Osteoblast (primary cell): ENCODE results near the gene OR5M8. TPM values are rescaled to one million over a fixed set of nuclear protein-coding genes. Genes with fewer than 3 reads are reported as not detected.

Source experiments
- DNase-seq: peaks from one replicate; pipeline ENCODE4 v3.0.0; 2011; ENCODE audit warnings: low spot score, mixed read lengths; ENCODE audit not compliant: insufficient read length; ENCODE audit errors: missing footprints
- H2AFZ ChIP-seq: 2 replicates; pipeline ENCODE4 v1.6.0; 2011; ENCODE audit warnings: mild to moderate bottlenecking, low read length
- H3K27ac ChIP-seq: 2 replicates; pipeline ENCODE4 v1.5.1; 2011; ENCODE audit warnings: mild to moderate bottlenecking, low read depth, low read length, moderate library complexity
- H3K27me3 ChIP-seq: 2 replicates; pipeline ENCODE4 v1.6.0; 2012; ENCODE audit warnings: mild to moderate bottlenecking, control low read depth, inconsistent platforms, low read length, moderate library complexity; ENCODE audit not compliant: insufficient read depth
- H3K36me3 ChIP-seq: 2 replicates; pipeline ENCODE4 v1.5.1; 2011; ENCODE audit warnings: mild to moderate bottlenecking, low read length, control low read depth, moderate library complexity; ENCODE audit not compliant: insufficient read depth
- H3K4me1 ChIP-seq: 2 replicates; pipeline ENCODE4 v1.5.1; 2011; ENCODE audit warnings: mild to moderate bottlenecking, low read length, control low read depth, moderate library complexity; ENCODE audit not compliant: insufficient read depth
- H3K4me2 ChIP-seq: 2 replicates; pipeline ENCODE4 v1.6.0; 2011; ENCODE audit warnings: mild to moderate bottlenecking, low read length; ENCODE audit not compliant: insufficient read depth
- H3K4me3 ChIP-seq: fragments of 200-600 bp; sonication (generic); 3 replicates; pipeline ENCODE4 v1.5.1; 2012; ENCODE audit warnings: mild to moderate bottlenecking, low read length, inconsistent platforms; ENCODE audit not compliant: insufficient read depth
- H3K79me2 ChIP-seq: 2 replicates; pipeline ENCODE4 v1.6.0; 2012; ENCODE audit warnings: mild to moderate bottlenecking, low read length, control low read depth, inconsistent platforms; ENCODE audit not compliant: insufficient read depth
- H3K9me3 ChIP-seq: 2 replicates; pipeline ENCODE4 v1.5.1; 2011; ENCODE audit warnings: low read depth, low read length, control low read depth
- H4K20me1 ChIP-seq: 2 replicates; pipeline ENCODE4 v1.6.0; 2012; ENCODE audit warnings: mild to moderate bottlenecking, low read length, control low read depth; ENCODE audit not compliant: insufficient read depth
- CTCF ChIP-seq: IDR thresholded peaks from 2 replicates; pipeline ENCODE4 v1.5.1; 2011; ENCODE audit warnings: mild to moderate bottlenecking, low read depth, low read length, moderate library complexity; ENCODE audit errors: extremely low read depth
- total RNA-seq: library from RNA; depleted of rRNA; stranded (reverse); fragments of >200 nt; gene quantifications from 2 replicates; pipeline ENCODE4 v1.2.3, GENCODE V29; 2012

The OR5M8 gene
- total RNA-seq, 1 donor = not detected

- Histone ChIP-seq H3K4me1 (no peaks in the 10 kb centered on the region), H3K79me2 (no peaks in the 10 kb centered on the region), H3K4me2 (no peak overlapping the region), H3K4me3 (no peak overlapping the region), H3K9me3 (no peaks in the 10 kb centered on the region), H3K27ac (no peak overlapping the region), H2AFZ (no peak overlapping the region), H3K36me3 (no peaks in the 10 kb centered on the region), H3K27me3 (no peaks in the 10 kb centered on the region), H4K20me1 (no peaks in the 10 kb centered on the region)
- no peak for TF ChIP-seq CTCF
- DNase-seq = no peak
These were observed 22.1 kb upstream of the OR5M8 start for GRCh38 chr11:56513280-56513679.

- DNase-seq = no peak
- TF ChIP-seq CTCF = no peak
- no peak overlapping the region for H3K4me3 ChIP-seq
- no peaks in the 10 kb centered on the region for H4K20me1 ChIP-seq
- no peak overlapping the region for H3K27ac ChIP-seq
- H3K4me1 ChIP-seq = no peaks in the 10 kb centered on the region
- H3K4me2 ChIP-seq = no peak overlapping the region
- no peaks in the 10 kb centered on the region for H3K79me2 ChIP-seq
- no peaks in the 10 kb centered on the region for H3K27me3 ChIP-seq
- no peaks in the 10 kb centered on the region for H3K36me3 ChIP-seq
- H3K9me3 ChIP-seq = no peaks in the 10 kb centered on the region
- no peak overlapping the region for H2AFZ ChIP-seq
These were observed 18.3 kb upstream of the OR5M8 start for GRCh38 chr11:56509439-56509838.

GRCh38 chr11:56497010-56497409, 5.8 kb upstream of the OR5M8 start:
- Histone ChIP-seq H3K36me3 (no peaks in the 10 kb centered on the region), H3K4me3 (no peak overlapping the region), H3K4me1 (no peaks in the 10 kb centered on the region), H4K20me1 (no peaks in the 10 kb centered on the region), H3K27me3 (no peaks in the 10 kb centered on the region), H3K79me2 (no peaks in the 10 kb centered on the region), H3K4me2 (no peak overlapping the region), H3K9me3 (no peaks in the 10 kb centered on the region), H3K27ac (no peak overlapping the region), H2AFZ (no peak overlapping the region)
- TF ChIP-seq CTCF = no peak
- no peak for DNase-seq

GRCh38 chr11:56495117-56495516, 3.9 kb upstream of the OR5M8 start:
- H3K27me3 ChIP-seq = no peaks in the 10 kb centered on the region
- H3K9me3 ChIP-seq = no peaks in the 10 kb centered on the region
- TF ChIP-seq CTCF = no peak

More at GRCh38 chr11:56495117-56495516, 3.9 kb upstream of the OR5M8 start:
- Histone ChIP-seq H3K27ac (no peak overlapping the region), H4K20me1 (no peaks in the 10 kb centered on the region), H3K4me2 (no peak overlapping the region), H3K4me3 (no peak overlapping the region), H3K79me2 (no peaks in the 10 kb centered on the region), H3K36me3 (no peaks in the 10 kb centered on the region), H3K4me1 (no peaks in the 10 kb centered on the region), H2AFZ (no peak overlapping the region)
- no peak for DNase-seq
